GM23338 (cell line): Measurements from ENCODE around the gene UCHL1. TPM values are rescaled to one million over a fixed set of nuclear protein-coding genes. Genes with fewer than 3 reads are reported as not detected.

Experiments used
- ATAC-seq: fragments of 200-7000 bp; cut with Tn5 transposase; 3 replicates; pipeline ENCODE4 v1.9.1; 2020
- DNase-seq: peaks from one replicate; pipeline ENCODE4 v3.0.0-alpha.2; 2015; ENCODE audit warnings: low spot score
- H2AFZ ChIP-seq: fragments of 200-600 bp; sonication (generic); 2 replicates; pipeline ENCODE4 v1.8.0; 2016; ENCODE audit warnings: antibody characterized with exemption, mild to moderate bottlenecking, moderate library complexity
- H3F3A ChIP-seq: fragments of 200-600 bp; sonication (generic); replicated peaks from 2 replicates; pipeline ENCODE4 v1.8.0; 2017; ENCODE audit warnings: antibody characterized with exemption, mixed run types, low read depth
- H3K27ac ChIP-seq: fragments of 200-600 bp; sonication (generic); 2 replicates; pipeline ENCODE4 v1.6.1; 2016; ENCODE audit warnings: low read depth
- H3K27me3 ChIP-seq: fragments of 200-600 bp; sonication (generic); 2 replicates; pipeline ENCODE4 v1.8.0; 2016; ENCODE audit warnings: mild to moderate bottlenecking, mixed run types, moderate library complexity; ENCODE audit not compliant: insufficient read depth
- H3K36me3 ChIP-seq: fragments of 200-600 bp; sonication (generic); 2 replicates; pipeline ENCODE4 v1.8.0; 2016; ENCODE audit warnings: mild to moderate bottlenecking; ENCODE audit not compliant: insufficient read depth
- H3K4me1 ChIP-seq: fragments of 200-600 bp; sonication (generic); 2 replicates; pipeline ENCODE4 v1.8.0; 2016; ENCODE audit warnings: mild to moderate bottlenecking, moderate library complexity; ENCODE audit not compliant: insufficient read depth
- H3K4me2 ChIP-seq: fragments of 200-600 bp; sonication (generic); 2 replicates; pipeline ENCODE4 v1.7.1; 2017; ENCODE audit warnings: mixed run types
- H3K4me3 ChIP-seq: fragments of 200-600 bp; sonication (generic); 2 replicates; pipeline ENCODE4 v1.6.1; 2016; ENCODE audit warnings: mixed run types
- H3K79me2 ChIP-seq: fragments of 200-600 bp; sonication (generic); replicated peaks from 2 replicates; pipeline ENCODE4 v1.8.0; 2017; ENCODE audit warnings: mild to moderate bottlenecking; ENCODE audit not compliant: insufficient read depth
- H3K9me2 ChIP-seq: fragments of 200-600 bp; sonication (generic); 2 replicates; pipeline ENCODE4 v1.8.0; 2017; ENCODE audit not compliant: insufficient read depth
- H4K20me1 ChIP-seq: fragments of 200-600 bp; sonication (generic); replicated peaks from 2 replicates; pipeline ENCODE4 v1.8.0; 2017; ENCODE audit warnings: mild to moderate bottlenecking; ENCODE audit not compliant: insufficient read depth
- H3K27ac Mint-ChIP-seq: 2 replicates; pipeline ENCODE4 v1.8.0; 2020; ENCODE audit warnings: inconsistent platforms, mild to moderate bottlenecking, moderate library complexity, mixed read lengths
- H3K27me3 Mint-ChIP-seq: 3 replicates; pipeline ENCODE4 v1.8.0; 2022; ENCODE audit warnings: low read depth, mild to moderate bottlenecking, moderate library complexity, mixed read lengths, inconsistent platforms; ENCODE audit not compliant: insufficient read depth, poor library complexity
- H3K36me3 Mint-ChIP-seq: 3 replicates; pipeline ENCODE4 v1.8.0; 2021; ENCODE audit warnings: low read depth, mild to moderate bottlenecking, inconsistent platforms, moderate library complexity, mixed read lengths
- H3K4me1 Mint-ChIP-seq: 3 replicates; pipeline ENCODE4 v1.8.0; 2020; ENCODE audit warnings: mild to moderate bottlenecking, inconsistent platforms, mixed read lengths
- H3K4me3 Mint-ChIP-seq: 3 replicates; pipeline ENCODE4 v1.8.0; 2021; ENCODE audit warnings: moderate library complexity, mild to moderate bottlenecking, inconsistent platforms, mixed read lengths
- H3K9me3 Mint-ChIP-seq: 3 replicates; pipeline ENCODE4 v1.8.0; 2020; ENCODE audit warnings: moderate library complexity, mild to moderate bottlenecking, inconsistent platforms, mixed read lengths
- CREB1 ChIP-seq: fragments of 250-450 bp; sonication (Bioruptor Pico); IDR thresholded peaks from 2 replicates; pipeline ENCODE4 v1.5.0; 2020; ENCODE audit warnings: low read depth, mild to moderate bottlenecking, moderate library complexity
- CTCF ChIP-seq, 2 experiments: fragments of 200-600 bp in 1 of 2; sonication (generic) in 1 of 2; conservative IDR thresholded peaks; 2 replicates each; pipeline versions ENCODE4 v1.5.1 to v1.6.1; 2016 to 2017; ENCODE audit warnings: antibody characterized with exemption in 2 of 2, low read depth in 2 of 2, mild to moderate bottlenecking in 2 of 2, moderate library complexity in 1 of 2
- ETS1 ChIP-seq: IDR thresholded peaks from 2 replicates; pipeline ENCODE4 v1.6.1; 2016; ENCODE audit warnings: antibody characterized with exemption
- EZH2 ChIP-seq: fragments of 200-600 bp; sonication (generic); IDR thresholded peaks from one replicate; pipeline ENCODE4 v1.8.0; 2017; ENCODE audit warnings: antibody characterized with exemption, mild to moderate bottlenecking, low read depth; ENCODE audit not compliant: unreplicated experiment
- EZH2phosphoT487 ChIP-seq: fragments of 200-600 bp; sonication (generic); IDR thresholded peaks from one replicate; pipeline ENCODE4 v1.8.1; 2018; ENCODE audit warnings: antibody characterized with exemption; ENCODE audit not compliant: unreplicated experiment
- JUNB ChIP-seq: IDR thresholded peaks from one replicate; pipeline ENCODE4 v1.6.1; 2016; ENCODE audit warnings: antibody characterized with exemption; ENCODE audit not compliant: unreplicated experiment
- POLR2AphosphoS5 ChIP-seq: IDR thresholded peaks from 2 replicates; pipeline ENCODE4 v1.6.1; 2016; ENCODE audit warnings: antibody characterized with exemption, low read depth
- REST ChIP-seq: IDR thresholded peaks from one replicate; pipeline ENCODE4 v1.6.1; 2018; ENCODE audit warnings: antibody characterized with exemption; ENCODE audit not compliant: unreplicated experiment
- STAT1 ChIP-seq: IDR thresholded peaks from one replicate; pipeline ENCODE4 v1.6.1; 2016; ENCODE audit warnings: antibody characterized with exemption; ENCODE audit not compliant: unreplicated experiment
- ZNF114 ChIP-seq: fragments of 250-450 bp; sonication (Bioruptor Pico); IDR thresholded peaks from 2 replicates; pipeline ENCODE4 v1.5.0; 2020; ENCODE audit warnings: mild to moderate bottlenecking, moderate library complexity
- ZNF331 ChIP-seq: fragments of 250-450 bp; sonication (Bioruptor Pico); IDR thresholded peaks from 2 replicates; pipeline ENCODE4 v1.5.0; 2020; ENCODE audit warnings: low read depth, mild to moderate bottlenecking, moderate library complexity
- polyA plus RNA-seq: library from polyadenylated mRNA; unstranded; fragments of >200 nt; fragmentation: Nextera tagmentation; extraction: Ambion mirVana; gene quantifications from 2 replicates; pipeline ENCODE4 v1.2.1, GENCODE V29; 2016
- total RNA-seq: library from RNA; depleted of rRNA; stranded (reverse); fragments of >200 nt; shearing (Covaris generic); gene quantifications from 2 replicates; pipeline ENCODE4 v1.2.3, GENCODE V29; 2014

UCHL1 gene
- total and polyA plus RNA-seq, 2 experiments from 2014 or later = 998 to 1,758 TPM

GRCh38 chr4:41213625-41214135 is 43.0 kb upstream of the UCHL1 start (continued):
- TF ChIP-seq CTCF (conservative IDR thresholded peaks at IDR 0.05; ENCODE audit: low read depth in 2 of 2) = no peak
- no peak for TF ChIP-seq ETS1
- no peak for TF ChIP-seq STAT1
- TF ChIP-seq CREB1 (CRISPR knock-in tag) = no peak
- no peak for TF ChIP-seq ZNF114

- Histone ChIP-seq H3K79me2 (peaks cover 44% of the 10 kb centered on the region), H3K27ac (peak within 1 kb of the TSS; percentile 85; the same call in 1 of the 2 replicates), H2AFZ (peak within 1 kb of the TSS; percentile 67; the same call in 1 of the 2 replicates), H3F3A (peaks cover 15% of the 10 kb centered on the region; the same call in 1 of the 2 replicates), H3K9me2 (no peaks in the 10 kb centered on the region), H3K36me3 (no peaks in the 10 kb centered on the region), H3K4me2 (peak within 1 kb of the TSS; percentile 95), H3K4me3 (peak within 1 kb of the TSS; percentile 89), H3K27me3 (peaks cover 13% of the 10 kb centered on the region; the same call in 1 of the 2 replicates), H3K4me1 (peaks cover 35% of the 10 kb centered on the region), H4K20me1 (peaks cover 15% of the 10 kb centered on the region)
- TF ChIP-seq POLR2AphosphoS5 = peak; percentile 92
- TF ChIP-seq JUNB = no peak
- TF ChIP-seq STAT1 = no peak
- peak; percentile 49 to 80 for TF ChIP-seq CTCF (conservative IDR thresholded peaks at IDR 0.05; ENCODE audit: low read depth in 2 of 2)
- peak; percentile 65 for TF ChIP-seq CREB1 (CRISPR knock-in tag)
- TF ChIP-seq REST = peak; percentile 40
- no peak for TF ChIP-seq EZH2phosphoT487
- TF ChIP-seq EZH2 = no peak
- TF ChIP-seq ZNF331 (CRISPR knock-in tag) = no peak
- peak; percentile 45; the same call in 1 of the 2 replicates for TF ChIP-seq ETS1
- ATAC-seq (peak; percentile 80), DNase-seq (peak; percentile 99)
- H3K4me3 Mint-ChIP-seq = peak within 1 kb of the TSS; percentile 88
- H3K36me3 Mint-ChIP-seq = no peaks in the 10 kb centered on the region
- peaks cover 42% of the 10 kb centered on the region for H3K4me1 Mint-ChIP-seq
- H3K27ac Mint-ChIP-seq = no peak within 1 kb of the TSS
- peaks cover 27% of the 10 kb centered on the region for H3K27me3 Mint-ChIP-seq
- no peaks in the 10 kb centered on the region for H3K9me3 Mint-ChIP-seq
Observed at GRCh38 chr4:41214136-41214824, 42.4 kb upstream of the UCHL1 start, which contains the start of gene APBB2. TSS of gene APBB2 (minus strand) at chr4:41214542. CDS start at chr4:41033254, 181,288 bp downstream.
